Stimulated activated effector memory CD8-positive, alpha-beta T cell treated with anti-CD3 and anti-CD28 coated beads, Interleukin-12 subunit alpha, Interleukin-12 subunit beta, amount 100 ng/mL, for 72 hours (primary cell): ENCODE data around the gene GRIK2.

Source experiments
- ATAC-seq: fragments of 150-1000 bp; cut with Tn5 transposase; 2 replicates; pipeline ENCODE4 v1.10.0; 2021
- DNase-seq, 2 donors: peaks; one replicate each; pipeline ENCODE4 v3.0.0; 2021 to 2022; ENCODE audit warnings: low spot score in 2 of 2
- H3K27ac Mint-ChIP-seq: one replicate; pipeline ENCODE4 v1.8.0; 2022; ENCODE audit warnings: mild to moderate bottlenecking, mixed read lengths
- H3K36me3 Mint-ChIP-seq: one replicate; pipeline ENCODE4 v1.8.0; 2022; ENCODE audit warnings: mild to moderate bottlenecking, mixed read lengths
- H3K4me1 Mint-ChIP-seq: one replicate; pipeline ENCODE4 v1.8.0; 2022; ENCODE audit warnings: mixed read lengths
- H3K4me3 Mint-ChIP-seq: one replicate; pipeline ENCODE4 v1.8.0; 2022; ENCODE audit warnings: mild to moderate bottlenecking, mixed read lengths
- H3K9me3 Mint-ChIP-seq: one replicate; pipeline ENCODE4 v1.8.0; 2022; ENCODE audit warnings: mixed read lengths

GRIK2 gene

DNA sequence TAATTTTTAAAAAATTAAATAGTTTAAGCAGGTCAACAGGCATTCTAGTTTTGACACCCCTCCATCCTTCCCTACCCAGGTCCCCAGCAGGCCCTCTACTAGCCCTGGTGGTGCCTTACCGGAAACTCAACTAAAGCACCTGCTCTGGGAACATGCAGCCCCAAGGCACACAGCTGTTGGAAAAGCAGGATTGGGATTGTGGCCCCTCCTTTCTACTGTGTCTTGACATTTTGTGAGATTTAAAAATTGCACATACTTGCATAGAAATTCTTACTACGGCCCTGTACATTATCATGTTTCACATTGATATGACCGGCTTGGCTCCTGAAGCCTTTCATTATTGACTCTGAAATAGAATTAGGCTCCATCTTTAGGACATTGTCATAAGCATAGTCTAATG, 423.2 kb downstream of the GRIK2 start:
- no peak overlapping the region for H3K27ac Mint-ChIP-seq
- H3K4me1 Mint-ChIP-seq = no peaks in the 10 kb centered on the region
- no peaks in the 10 kb centered on the region for H3K36me3 Mint-ChIP-seq
- no peak overlapping the region for H3K4me3 Mint-ChIP-seq
- DNase-seq (no peak), ATAC-seq (no peak)
- peaks cover 8% of the 10 kb centered on the region for H3K9me3 Mint-ChIP-seq

DNA sequence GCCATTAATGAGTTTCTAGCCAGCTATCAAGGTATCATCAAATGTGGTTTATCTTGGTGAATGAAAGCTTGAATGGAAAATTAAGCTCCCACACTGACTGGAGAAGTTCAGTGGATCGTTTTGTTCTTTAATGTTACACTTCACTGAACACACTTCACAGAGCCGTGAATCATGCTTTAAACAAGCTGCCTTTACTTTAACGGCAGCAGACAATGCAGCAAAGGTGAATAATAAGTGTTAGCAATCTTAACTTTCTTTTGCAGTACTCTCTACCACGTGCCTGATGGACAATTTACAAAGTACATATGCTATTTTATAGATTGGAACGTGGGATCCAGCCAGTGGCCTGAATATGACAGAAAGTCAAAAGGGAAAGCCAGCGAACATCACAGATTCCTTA, 424.5 kb downstream of the GRIK2 start:
- peaks cover 8% of the 10 kb centered on the region for H3K9me3 Mint-ChIP-seq
- no peaks in the 10 kb centered on the region for H3K36me3 Mint-ChIP-seq
- H3K4me3 Mint-ChIP-seq = no peak overlapping the region
- ATAC-seq (no peak), DNase-seq (no peak)
- H3K27ac Mint-ChIP-seq = no peak overlapping the region
- H3K4me1 Mint-ChIP-seq = no peaks in the 10 kb centered on the region

DNA sequence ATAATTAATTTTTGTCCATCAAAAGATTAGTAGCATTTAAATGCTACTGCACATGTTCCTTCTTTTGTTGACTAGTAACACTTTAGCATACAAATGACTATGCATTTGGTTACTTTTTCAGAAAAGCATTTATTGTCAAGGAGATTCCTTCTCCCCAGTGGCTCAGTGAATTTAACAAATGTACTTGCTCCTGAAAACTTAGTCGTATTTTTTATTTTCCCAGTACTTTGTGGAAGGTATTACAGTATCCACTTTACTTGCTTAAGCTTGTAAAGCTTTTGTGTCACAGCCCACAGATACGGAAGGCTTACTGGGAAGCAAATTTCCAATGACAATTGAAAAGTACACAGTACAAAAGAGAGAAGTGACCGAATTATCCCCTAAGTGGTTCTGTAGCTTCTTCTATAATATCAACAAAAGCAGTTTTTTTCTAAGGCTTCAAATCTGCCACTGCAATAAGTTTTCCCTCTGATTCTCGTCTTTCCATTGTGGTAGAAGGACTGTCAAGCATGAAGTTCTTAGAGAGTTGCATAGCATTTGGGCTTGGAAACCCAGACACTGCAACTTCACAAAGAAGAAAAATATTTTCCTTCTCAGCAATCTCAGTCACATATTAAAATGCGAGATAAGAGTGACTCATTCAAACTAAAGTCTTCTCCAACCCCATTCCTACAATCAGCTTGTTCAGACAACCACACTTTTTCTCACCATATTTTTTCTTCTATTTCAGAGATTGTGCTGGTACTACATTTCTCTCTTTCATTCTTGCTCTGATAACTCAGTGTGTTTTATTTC, 431.2 kb downstream of the GRIK2 start:
- no peaks in the 10 kb centered on the region for H3K4me1 Mint-ChIP-seq
- ATAC-seq (no peak), DNase-seq (no peak)
- H3K4me3 Mint-ChIP-seq = no peak overlapping the region
- no peak overlapping the region for H3K27ac Mint-ChIP-seq
- peaks cover 19% of the 10 kb centered on the region for H3K9me3 Mint-ChIP-seq
- no peaks in the 10 kb centered on the region for H3K36me3 Mint-ChIP-seq

DNA sequence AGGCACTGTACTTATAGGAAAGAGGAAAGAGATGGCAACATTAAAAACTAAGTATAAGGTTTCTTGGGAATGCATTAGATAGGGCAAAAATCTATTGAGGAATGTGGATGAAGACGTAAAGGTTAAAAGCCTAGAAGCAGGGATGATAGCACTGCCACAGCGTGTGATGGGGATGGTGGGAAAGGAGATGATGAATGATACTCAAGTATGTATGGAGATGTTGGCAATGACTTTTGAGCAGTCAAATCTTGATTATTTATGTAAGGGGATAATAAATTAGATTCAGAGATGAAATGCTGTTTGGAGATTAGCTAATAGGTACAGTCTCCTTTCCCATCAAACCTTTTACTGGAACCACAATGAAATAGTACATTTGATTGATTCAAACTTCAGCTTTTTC, 432.8 kb downstream of the GRIK2 start:
- Mint-ChIP-seq H3K9me3 (peaks cover 10% of the 10 kb centered on the region), H3K4me1 (no peaks in the 10 kb centered on the region), H3K27ac (no peak overlapping the region), H3K4me3 (no peak overlapping the region), H3K36me3 (no peaks in the 10 kb centered on the region)
- ATAC-seq (no peak), DNase-seq (no peak)

DNA sequence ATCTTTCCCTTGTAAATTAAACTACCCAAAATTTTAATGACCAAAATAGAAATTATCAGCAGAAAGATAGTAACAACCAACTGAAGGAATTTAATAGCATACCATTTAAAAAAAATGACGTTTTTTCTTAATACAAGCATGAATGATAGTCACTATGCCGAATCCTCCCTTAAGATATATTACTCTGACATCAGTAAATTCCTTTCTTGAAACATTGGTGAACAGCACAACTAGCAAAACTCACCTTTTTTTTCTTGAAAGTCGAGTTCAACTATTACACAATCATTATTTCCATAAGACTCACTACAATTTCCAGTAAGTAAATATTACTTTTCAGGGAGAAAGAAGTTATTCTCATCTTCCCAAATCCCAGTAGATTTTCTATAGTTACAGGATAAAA, 433.2 kb downstream of the GRIK2 start:
- H3K4me3 Mint-ChIP-seq = no peak overlapping the region
- no peak overlapping the region for H3K27ac Mint-ChIP-seq
- H3K36me3 Mint-ChIP-seq = no peaks in the 10 kb centered on the region
- DNase-seq (no peak), ATAC-seq (no peak)
- no peaks in the 10 kb centered on the region for H3K4me1 Mint-ChIP-seq
- peaks cover 10% of the 10 kb centered on the region for H3K9me3 Mint-ChIP-seq

DNA sequence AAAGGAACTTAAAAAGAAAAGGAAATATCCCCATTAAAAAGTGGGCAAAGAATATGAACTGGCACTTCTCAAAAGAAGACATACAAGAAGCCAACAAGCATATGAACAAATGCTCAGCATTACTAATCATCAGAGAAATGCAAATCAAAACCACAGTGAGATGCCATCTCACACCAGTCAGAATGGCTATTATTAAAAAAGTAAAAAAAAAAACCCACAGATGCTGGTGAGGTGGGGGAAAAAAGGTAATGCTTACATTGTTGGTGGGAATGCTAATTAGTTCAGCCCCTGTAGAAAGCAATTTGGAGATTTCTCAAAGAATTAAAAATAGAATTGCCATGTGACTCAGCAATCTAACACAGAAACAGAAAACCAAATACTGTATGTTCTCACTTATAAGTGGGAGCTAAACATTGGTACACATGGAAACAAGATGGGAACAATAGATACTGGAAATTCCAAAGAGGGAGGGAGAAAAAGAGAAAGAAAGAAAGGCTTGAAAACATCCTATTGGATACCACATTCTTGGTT, 437.1 kb downstream of the GRIK2 start:
- H3K4me1 Mint-ChIP-seq = no peaks in the 10 kb centered on the region
- no peak overlapping the region for H3K27ac Mint-ChIP-seq
- ATAC-seq (no peak), DNase-seq (no peak)
- H3K36me3 Mint-ChIP-seq = no peaks in the 10 kb centered on the region
- peaks cover 10% of the 10 kb centered on the region for H3K9me3 Mint-ChIP-seq
- no peak overlapping the region for H3K4me3 Mint-ChIP-seq

DNA sequence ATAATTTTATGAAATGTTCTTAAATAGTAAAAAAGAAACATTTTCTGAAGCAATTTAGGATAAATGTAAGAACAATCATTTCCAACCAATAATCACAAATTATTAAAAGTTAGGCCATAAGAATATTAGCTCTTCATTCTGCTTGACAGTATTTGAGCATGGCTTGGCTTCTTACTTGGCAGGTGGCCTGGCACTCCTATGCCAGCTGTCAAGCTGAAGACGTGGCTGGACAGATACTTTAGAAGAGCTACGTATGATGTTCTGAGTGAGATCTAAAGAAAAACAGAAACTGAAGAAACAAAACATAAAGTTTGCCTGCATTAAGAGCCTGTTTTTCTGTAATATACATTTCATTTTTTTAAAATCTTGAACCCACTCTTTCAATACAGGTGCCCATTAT, 438.9 kb downstream of the GRIK2 start:
- H3K4me1 Mint-ChIP-seq = no peaks in the 10 kb centered on the region
- no peak overlapping the region for H3K4me3 Mint-ChIP-seq
- H3K36me3 Mint-ChIP-seq = no peaks in the 10 kb centered on the region
- DNase-seq (no peak), ATAC-seq (no peak)
- peaks cover 7% of the 10 kb centered on the region for H3K9me3 Mint-ChIP-seq
- no peak overlapping the region for H3K27ac Mint-ChIP-seq

DNA sequence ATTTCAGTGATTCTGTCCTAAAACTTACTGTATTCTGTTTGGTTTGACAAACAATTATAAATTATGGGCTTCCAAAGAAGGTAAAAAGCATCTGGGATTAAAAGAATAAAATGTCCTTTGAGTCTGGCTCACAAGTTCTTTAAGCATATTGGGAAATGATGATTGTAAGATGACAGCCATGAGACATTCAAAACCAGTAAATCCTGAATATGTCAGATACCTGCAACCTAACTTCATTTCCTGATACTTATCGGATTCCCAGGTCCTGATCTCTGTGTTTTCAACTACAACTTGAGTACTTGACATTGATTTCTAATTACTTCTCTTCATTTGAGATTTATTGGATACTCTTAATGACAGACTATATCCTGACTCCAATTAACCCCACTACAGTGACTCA, 446.6 kb downstream of the GRIK2 start:
- no peak for DNase-seq
- Mint-ChIP-seq H3K4me3 (no peak overlapping the region), H3K4me1 (no peaks in the 10 kb centered on the region), H3K36me3 (no peaks in the 10 kb centered on the region), H3K27ac (no peak overlapping the region), H3K9me3 (peaks cover 6% of the 10 kb centered on the region)
- ATAC-seq = no peak

DNA sequence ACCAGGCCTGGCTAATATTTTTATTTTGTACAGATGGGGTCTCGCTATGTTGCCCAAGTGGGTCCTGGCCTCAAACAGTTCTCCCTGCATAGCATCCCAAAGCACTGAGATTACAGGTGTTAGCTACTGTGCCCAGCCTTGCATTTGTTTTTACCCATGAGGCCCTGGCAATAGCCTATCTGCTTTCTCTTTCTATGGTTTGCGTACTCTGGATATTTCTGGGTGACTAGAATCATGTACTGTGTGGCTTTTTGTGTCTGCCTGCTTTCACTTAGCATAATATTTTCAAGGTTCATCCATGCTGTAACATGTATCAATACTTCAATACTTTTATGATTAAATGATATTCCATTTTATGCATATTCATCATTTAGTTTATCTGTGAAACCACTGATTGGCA, 451.7 kb downstream of the GRIK2 start:
- peak; percentile 52 for ATAC-seq
- Mint-ChIP-seq H3K36me3 (no peaks in the 10 kb centered on the region), H3K4me3 (no peak overlapping the region), H3K9me3 (no peaks in the 10 kb centered on the region), H3K4me1 (no peaks in the 10 kb centered on the region), H3K27ac (no peak overlapping the region)
- DNase-seq = no peak

DNA sequence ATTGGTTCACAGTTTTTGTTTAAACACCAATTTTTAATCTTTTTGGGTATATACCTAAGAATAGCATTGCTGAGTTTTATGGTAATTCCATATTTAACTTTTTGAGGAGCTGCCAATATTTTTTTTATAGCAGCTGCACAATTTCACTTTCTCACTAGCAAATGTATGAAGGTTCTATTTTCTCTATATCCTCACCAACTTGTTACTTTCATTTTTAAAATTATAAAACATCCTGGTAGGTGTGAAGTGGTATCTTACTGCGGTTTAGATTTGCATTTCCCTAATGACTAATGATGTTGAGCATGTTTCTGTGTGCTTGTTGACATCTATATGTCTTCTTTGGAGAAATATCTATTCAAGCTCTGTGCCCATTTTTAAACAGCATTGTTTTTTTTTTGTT, 452.1 kb downstream of the GRIK2 start:
- ATAC-seq = peak; percentile 76
- Mint-ChIP-seq H3K9me3 (peaks cover under 1% of the 10 kb centered on the region), H3K4me1 (no peaks in the 10 kb centered on the region), H3K4me3 (no peak overlapping the region), H3K27ac (no peak overlapping the region), H3K36me3 (no peaks in the 10 kb centered on the region)
- DNase-seq = no peak

DNA sequence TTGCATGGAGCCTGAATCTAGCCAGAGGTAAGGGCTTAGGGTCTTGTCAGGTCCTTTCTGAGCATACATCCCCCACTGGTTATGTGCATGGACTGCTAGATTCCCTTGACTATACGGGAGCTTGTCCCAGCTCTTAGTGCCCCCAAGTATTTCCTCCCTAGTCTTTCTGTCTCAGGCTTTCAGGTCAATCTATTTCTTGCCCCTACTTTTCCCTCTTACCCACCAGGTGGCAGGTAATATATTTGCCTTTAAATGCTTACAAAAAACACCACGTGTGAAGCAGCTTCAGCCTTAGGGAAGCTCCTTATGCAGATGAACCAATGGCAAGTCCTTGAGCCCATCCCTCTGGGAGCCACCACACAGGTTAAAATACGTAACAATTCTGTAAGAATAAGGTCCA, 454.2 kb downstream of the GRIK2 start:
- Mint-ChIP-seq H3K27ac (no peak overlapping the region), H3K4me1 (no peaks in the 10 kb centered on the region), H3K9me3 (peaks cover 3% of the 10 kb centered on the region), H3K36me3 (no peaks in the 10 kb centered on the region), H3K4me3 (no peak overlapping the region)
- ATAC-seq = no peak
- DNase-seq = no peak

DNA sequence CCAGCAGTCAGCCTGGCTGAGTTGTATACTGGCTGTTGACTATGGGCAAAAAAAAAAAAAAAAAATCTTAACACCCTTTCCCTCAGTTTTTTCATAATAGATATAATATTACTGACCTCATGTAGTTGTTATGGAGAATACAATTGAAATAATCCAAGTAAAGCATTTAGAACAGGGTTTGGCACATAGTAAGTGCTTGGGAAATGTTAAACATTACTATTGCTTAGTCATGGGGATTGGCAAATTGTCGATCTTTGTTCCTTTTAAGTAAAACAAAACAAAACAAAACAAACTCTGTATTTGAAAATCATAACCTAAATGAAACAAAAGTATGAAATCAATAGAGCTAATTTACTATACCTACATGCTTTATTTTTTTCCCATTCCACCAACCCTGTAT, 458.4 kb downstream of the GRIK2 start:
- DNase-seq (no peak), ATAC-seq (no peak)
- no peak overlapping the region for H3K27ac Mint-ChIP-seq
- no peak overlapping the region for H3K4me3 Mint-ChIP-seq
- H3K4me1 Mint-ChIP-seq = no peaks in the 10 kb centered on the region
- peaks cover 3% of the 10 kb centered on the region for H3K9me3 Mint-ChIP-seq
- H3K36me3 Mint-ChIP-seq = no peaks in the 10 kb centered on the region

DNA sequence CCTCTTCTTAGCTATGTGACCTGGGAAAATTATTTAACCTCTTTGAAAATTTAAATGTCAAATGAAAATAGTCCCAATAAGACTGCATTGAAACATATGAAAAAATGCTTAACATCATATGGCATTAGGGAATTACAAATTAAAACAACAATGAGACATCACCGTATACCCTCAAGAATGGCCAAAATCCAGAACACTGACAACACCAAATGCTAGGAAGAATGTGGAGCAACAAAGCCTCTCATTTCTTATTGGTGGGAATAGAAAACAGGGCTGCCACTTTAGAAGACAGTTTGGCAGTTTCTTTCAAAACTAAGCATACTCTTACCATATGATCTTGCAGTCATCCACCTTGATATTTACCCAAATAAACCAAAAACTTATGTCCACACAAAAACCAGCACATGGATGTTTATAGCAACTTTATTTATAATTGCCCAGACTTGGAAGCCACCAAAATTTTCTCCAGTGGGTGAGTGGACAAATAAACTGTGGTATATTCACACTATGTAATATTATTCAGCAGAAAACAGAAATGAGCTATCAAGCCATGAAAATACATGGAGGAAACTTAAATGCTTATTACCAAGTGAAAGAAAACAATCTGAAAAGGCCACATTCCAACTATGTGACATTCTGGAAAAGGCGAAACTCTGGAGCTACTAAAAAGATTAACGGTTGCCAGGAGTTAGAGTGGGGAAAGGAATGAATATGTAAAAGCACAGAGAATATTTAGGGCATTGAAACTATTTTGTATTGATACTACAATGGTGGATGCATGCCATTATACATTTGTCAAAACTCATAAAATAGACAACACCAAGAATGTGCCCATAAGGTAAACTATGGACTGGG, 459.9 kb downstream of the GRIK2 start:
- H3K4me3 Mint-ChIP-seq = no peak overlapping the region
- H3K36me3 Mint-ChIP-seq = no peaks in the 10 kb centered on the region
- DNase-seq (no peak), ATAC-seq (no peak)
- peaks cover 3% of the 10 kb centered on the region for H3K9me3 Mint-ChIP-seq
- no peaks in the 10 kb centered on the region for H3K4me1 Mint-ChIP-seq
- H3K27ac Mint-ChIP-seq = no peak overlapping the region

DNA sequence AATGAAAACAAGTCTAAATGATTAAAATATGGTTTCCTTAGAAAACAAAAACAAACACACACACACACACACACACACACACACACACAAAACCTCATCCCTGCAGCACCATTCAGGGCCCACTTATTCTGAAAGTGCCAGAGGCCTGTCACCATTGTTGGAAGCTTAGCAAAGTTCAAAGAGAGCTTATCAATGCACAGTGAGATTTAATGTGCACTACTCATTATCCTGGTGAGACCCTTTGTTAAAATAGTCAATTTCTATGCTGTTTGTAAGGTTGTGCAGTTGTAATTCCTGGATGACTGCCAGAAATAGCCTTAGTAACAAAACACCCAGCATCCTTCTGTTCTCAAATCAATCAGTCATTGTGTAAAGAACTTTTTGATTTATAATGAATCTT, 482.9 kb downstream of the GRIK2 start:
- no peak overlapping the region for H3K27ac Mint-ChIP-seq
- H3K9me3 Mint-ChIP-seq = peaks cover 2% of the 10 kb centered on the region
- H3K36me3 Mint-ChIP-seq = no peaks in the 10 kb centered on the region
- no peak overlapping the region for H3K4me3 Mint-ChIP-seq
- ATAC-seq (no peak), DNase-seq (no peak)
- no peaks in the 10 kb centered on the region for H3K4me1 Mint-ChIP-seq

DNA sequence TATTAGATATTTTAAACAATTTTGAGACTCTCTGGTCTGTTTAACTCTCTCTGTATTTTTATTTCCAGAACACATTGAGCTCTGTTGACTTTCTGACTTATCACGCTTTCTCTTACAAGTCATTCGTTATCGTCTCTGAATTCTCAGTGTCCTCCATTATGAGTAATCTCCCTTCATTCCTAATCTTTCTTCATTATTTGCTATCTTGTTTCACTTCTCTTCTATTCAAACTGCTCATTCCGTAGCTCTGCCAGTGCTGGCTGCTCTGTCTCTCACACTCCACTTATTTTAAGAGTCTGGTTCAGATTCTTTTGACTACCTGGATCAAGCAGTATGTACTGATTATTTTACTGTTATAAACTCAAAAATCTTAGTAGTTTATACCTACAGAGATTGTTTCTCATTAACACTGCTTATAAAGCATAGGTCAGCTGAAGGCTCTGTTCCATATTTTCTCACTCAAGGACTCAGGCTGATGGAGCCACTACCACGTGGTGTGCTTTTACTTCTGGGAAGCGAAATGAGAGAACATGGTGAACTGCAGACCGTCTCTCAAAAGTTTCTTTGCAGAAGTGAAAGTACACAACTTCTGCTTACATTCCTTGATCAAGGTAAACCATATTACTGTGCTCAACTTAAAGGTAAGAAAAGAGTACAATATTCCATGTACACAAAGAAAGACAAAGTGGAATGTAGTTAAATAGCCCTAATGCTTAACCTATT, 485.2 kb downstream of the GRIK2 start:
- Mint-ChIP-seq H3K9me3 (peaks cover 2% of the 10 kb centered on the region), H3K27ac (no peak overlapping the region), H3K36me3 (no peaks in the 10 kb centered on the region)

More for the DNA sequence above, 485.2 kb downstream of the GRIK2 start:
- no peak overlapping the region for H3K4me3 Mint-ChIP-seq
- ATAC-seq = no peak
- no peak for DNase-seq
- no peaks in the 10 kb centered on the region for H3K4me1 Mint-ChIP-seq
